T-helper 1 cell treated with Interleukin-12 subunit alpha and Interleukin-12 subunit beta and Interleukin-4 antibody, amounts not matched to agents 30 ng/mL and 1 ng/mL, for 36 hours (primary cell): ENCODE results near the gene C14orf180. TPM values are rescaled to one million over a fixed set of nuclear protein-coding genes. Genes with fewer than 3 reads are reported as not detected.

Source experiments
- intact Hi-C: fragments of 100-400 bp; cut with micrococcal nuclease; formaldehyde crosslinking; loops from one replicate; pipeline ENCODE4 v1.15.1; 2024
- total RNA-seq: library from RNA; stranded (reverse); gene quantifications from 2 replicates; pipeline ENCODE4 v1.2.3, GENCODE V29; 2022

Gene C14orf180
- total RNA-seq, 1 donor from 2014 or later = not detected

DNA sequence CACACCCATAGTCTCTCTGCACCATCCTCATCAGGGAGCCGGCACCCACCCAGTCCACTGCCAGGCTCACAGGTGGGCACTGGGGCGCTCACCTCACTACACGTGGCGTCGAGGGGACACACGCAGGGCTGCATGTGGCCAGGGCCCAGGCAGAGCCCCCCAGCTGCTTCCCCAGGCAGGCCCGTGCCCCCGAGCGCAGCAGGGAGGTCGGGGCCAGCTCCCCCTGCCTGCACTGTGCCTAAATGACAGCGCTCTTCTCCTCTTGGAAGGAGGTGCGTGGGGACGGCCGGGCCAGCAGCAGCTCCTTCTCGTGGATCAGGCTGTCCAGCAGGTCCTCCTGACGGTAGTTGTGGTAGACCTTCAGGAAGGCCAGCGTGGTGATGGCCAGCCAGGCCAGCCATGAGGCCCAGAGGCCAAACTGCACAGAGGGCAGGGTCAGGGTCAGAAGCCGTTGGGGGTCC, 13.7 kb downstream of the C14orf180 start:
- intact Hi-C loops = no loop called here

DNA sequence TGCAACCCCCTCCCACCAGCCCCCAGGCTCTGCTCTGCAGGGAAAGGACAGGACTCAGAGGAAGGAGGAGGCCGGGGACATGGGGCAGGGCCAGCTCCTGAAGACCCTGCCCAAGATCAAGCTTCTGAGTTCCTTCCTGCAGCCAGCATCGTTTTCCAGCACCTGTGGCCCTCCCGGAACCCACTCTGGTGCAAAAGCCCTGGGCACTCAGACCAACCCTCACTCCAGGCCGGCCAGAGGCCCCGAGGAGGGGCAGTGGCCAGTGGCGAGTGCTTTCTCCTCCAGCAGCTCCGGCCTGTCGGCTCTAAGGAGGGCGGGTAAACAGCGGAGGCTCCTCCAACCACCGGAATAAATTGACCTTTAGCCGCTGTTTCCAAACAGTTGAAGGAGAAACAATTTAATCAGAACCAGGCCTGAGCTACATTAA, 14.2 kb downstream of the C14orf180 start:
- intact Hi-C loops = no loop called here

DNA sequence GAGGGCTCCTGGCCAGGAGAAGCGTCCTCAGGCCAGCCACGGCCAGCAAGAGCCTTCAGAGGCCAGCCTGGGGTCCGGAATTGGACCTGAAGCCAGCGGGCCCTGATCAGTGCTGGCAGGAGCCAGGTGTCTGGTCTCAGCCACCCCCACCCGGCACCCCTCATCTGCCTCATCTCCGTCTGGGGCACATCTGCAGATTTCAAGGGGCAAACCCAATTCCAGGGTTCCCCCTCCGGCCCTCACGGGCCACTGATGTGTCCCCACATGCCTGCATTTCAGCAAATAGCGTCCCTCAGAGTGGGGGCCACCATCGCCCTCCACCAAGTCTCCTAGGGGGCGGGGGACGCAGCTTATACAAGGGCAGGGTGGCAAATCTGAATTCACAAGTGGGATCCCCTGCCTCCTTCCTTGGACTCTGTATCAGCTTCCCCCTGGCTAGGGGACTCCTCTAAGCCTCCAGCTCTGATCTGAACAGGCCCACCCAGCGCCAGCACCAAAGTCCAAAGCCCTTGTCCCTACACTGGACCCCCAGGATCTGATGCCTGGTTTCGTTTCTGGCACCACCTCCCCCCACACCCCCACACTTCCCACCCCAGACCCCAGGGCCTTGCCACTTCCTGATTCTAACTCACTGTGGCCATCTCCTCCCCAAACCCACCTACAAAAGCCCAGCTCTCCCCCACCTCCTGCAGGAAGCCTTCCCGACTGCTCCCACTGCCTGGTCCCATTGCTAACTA, 14.9 kb downstream of the C14orf180 start:
- intact Hi-C loops = no loop called here

DNA sequence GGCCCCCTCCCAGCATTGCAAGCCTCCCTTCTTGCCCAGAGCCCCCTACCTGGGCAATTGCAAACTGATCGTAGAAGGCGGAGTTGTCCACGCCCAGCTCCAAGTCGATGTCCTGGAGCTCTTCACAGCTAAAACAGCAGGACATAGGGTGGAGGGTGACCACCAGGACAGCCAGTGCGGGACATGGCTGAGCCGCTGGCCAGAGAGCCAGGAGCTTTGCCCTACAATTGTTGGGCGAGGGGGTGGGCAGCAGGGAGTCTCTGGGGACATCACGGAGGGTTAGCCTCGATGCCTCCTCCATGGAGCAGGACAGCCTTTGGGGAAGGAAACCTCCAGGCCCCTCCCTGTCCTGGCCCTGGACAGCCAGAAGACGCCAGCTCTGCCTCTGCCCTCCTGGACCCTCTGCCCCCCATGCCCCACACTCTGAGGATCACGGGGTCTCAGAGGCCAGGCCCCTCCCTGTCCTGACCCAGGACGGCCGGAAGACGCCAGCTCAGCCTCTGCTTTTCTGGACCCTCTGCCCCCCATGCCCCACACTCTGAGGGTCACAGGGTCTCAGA, 15.6 kb downstream of the C14orf180 start:
- intact Hi-C loops = no loop called here

DNA sequence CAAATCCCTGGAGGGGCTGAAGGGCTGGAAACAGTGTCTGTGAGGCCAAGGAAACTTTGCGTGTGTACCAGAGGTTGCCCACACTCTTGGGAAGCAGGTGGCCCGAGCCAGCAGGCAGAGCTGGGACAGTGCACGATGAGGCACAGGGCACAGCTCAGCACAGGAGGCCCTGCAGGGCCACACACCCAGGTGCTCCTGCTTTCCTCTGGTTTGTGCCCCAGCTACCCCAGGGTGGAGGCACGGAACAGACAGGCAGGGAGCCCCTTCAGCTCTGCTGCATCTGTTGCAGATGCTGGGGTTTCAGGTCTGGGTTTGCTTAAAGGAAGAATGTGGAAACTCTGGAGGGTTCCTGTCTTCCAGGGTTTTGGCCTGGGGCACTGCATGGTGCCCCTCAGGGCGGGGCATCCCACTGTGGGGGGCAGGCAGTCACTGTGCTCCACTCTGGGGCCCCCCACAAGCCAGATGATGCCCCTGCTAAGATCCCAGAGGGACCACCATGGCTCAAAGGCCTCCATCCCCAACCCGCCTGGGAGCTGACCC, 16.4 kb downstream of the C14orf180 start:
- intact Hi-C loops = no loop called here

DNA sequence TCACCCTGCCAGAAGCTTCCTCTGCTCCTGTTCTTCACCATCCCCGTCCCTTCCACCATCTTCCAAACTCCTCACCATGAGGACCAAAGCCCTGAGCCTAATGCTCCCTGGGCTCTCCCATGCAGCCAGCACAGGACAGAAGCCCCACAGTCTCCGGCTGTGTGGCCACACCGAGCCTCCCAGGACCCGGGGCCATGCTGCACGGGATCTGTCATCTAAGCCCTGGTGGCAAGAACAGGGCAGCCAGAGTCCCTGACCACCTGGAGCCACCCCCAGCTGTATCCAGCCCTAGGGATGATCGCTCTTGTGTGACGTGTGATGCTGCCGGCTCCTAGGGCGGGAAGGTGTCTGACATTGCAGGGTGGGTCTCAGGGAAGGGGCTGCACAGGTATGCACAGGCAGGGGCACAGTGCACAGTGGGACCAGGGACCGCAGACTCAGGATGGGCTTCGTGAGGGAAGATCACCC, 16.9 kb downstream of the C14orf180 start:
- intact Hi-C loops = no loop called here

DNA sequence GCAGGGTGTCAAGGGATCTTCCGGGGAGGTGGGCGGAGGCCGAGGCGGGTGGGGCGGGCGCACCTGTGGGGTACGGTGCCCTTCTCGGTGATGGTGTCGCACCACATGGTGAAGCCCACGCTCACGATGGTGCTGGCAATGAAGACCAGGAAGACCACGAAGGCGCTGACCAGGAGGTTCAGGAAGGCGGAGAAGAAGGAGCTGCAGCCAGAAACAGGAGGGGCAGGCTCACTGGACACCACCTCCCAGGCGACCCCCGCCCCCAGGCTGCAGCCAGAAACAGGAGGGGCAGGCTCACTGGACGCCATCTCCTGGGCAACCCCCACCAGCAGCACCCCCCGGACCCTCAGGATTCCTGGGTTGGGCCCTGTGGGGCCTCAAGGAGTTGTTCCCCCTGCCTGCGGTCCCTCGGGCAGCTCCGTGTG, 17.4 kb downstream of the C14orf180 start:
- intact Hi-C loops = no loop called here

DNA sequence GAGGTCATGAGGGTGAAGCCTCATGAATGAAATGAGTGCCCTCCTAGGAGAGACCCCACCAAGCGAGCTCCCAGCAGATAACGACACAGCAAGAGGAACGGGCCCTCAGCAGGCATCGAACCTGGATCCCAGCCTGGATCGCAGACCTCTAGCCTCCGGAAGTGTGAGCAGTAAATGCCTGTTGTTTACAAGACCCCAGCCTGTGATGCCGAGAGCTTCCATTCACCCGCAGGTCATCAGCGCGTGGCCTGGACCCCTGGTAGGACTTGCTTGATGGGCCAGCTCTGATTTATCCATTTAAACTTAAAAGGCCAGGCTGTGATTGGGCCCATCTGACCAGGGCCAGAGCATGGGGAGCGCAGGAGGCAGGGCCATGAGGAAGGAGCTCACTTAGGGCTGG, 18.0 kb downstream of the C14orf180 start:
- intact Hi-C loops = no loop called here

DNA sequence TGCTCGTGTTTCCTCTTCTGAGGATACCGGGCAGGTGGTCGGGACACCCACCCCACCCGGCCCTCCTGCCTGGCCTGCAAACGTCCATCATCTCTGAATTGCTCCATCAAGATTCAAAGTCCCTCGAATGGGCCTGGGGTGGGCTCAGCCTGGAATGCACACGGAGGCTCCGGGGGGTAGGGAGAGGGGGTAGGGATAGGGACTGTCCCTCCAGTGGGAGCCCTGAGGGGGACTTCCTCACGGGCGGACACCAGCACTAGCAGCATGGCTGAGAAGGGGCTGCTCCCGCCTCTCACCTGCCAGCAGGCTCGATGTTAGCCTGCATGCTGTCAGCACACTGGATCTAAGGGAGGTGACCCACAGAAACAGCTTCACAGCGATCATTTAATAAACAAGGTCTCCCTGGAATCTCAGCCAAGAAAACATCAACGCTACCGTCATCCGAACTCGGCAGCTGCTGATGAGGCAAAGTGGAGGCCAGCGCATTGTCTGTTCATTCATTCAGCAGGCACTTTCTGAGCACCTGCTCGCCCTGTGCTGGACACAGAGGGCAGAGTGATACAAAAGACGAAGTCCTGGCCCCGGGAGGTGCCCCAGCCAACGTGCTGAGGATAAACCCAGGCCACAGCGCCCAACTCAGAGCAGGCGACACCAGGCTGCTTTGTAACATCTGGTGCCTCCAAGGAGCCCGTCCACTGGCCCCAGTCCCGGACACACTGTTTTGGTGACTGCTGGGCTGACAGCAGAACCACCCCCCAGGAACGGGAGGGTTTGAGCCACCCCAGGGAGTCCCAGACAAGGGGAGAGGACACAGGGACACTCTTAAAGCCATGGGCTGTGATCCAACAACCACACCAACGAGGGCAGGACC, 18.7 kb downstream of the C14orf180 start:
- intact Hi-C loops = no loop called here

DNA sequence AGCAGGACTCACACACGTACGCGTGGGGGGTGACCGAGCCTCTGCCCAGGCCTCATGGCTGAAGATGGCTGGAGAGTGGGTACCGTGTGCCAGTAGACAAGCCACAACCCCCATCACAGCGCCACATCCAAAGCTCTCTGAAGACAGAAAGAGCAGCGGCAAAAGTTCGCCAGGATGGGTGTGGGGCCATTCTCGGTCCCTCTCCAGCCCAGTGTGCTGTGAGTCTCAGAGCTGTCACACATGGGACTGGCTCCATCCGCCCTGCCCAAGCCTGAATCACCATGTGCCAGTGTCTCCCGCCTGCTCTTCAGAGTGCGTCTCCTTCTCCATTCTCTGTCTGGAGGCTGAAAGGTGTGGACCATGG, 19.3 kb downstream of the C14orf180 start:
- intact Hi-C loops = no loop called here

DNA sequence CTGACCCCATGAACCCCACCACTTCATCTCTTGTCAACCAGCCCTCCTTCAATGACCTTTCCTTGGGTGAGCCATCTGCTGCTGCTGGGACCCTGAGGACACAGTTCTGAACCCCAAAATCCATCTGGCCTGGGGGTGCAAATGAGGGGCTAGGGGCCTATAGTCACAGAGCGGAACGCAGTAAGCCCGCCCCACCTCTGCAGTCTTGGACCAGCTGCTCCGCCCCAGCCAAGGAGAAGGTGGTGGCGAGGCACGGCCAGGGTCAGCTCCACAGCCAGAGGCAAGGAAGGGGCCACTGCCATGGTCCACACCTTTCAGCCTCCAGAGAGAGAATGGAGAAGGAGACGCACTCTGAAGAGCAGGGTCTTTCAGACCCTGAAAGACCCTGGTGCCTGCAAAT, 19.9 kb downstream of the C14orf180 start:
- intact Hi-C loops = no loop called here

DNA sequence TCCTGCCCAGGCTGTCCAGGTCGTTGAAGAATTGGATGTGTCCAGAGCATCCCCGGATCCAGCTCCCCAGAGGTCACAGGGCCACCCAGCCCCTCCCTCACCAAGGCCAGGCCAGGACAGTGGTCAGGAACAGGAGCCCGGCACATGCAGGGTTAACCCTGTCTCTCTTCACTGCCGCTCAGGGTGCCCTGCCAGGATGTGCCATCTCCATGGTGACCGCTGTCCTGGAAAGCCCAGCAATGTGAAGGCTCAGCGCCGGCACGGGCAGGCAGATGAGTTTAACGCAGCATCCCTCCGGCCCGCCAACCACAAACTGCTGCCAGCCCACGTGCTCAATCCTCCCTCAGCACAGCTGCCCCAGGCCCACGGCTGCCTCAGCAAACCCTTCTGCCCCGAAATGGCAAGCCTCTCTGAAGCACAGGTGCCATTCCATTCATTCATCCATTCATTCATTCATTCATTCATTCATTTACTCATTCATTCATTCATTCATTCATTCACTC, 20.6 kb downstream of the C14orf180 start:
- intact Hi-C loops = no loop called here

DNA sequence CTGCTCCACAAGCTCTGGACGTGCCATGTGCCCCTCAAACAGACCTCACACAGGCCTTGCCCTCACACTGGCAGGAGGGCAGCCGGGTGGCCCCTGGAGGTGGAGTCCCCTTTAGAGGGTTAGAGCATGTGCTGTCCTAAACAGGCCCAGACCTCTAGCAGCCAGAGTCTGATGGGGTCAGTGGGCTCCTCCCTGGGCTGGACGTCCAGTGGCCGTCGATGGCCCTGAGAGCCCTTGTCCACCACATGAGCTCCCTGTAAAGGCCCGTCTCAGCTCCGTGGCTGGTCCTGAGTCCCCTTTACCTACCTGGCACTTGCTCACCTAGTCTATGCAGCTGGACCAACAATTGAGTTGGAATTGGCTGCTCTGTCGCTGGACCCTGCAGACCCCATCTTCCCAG, 21.2 kb downstream of the C14orf180 start:
- intact Hi-C loops = no loop called here

DNA sequence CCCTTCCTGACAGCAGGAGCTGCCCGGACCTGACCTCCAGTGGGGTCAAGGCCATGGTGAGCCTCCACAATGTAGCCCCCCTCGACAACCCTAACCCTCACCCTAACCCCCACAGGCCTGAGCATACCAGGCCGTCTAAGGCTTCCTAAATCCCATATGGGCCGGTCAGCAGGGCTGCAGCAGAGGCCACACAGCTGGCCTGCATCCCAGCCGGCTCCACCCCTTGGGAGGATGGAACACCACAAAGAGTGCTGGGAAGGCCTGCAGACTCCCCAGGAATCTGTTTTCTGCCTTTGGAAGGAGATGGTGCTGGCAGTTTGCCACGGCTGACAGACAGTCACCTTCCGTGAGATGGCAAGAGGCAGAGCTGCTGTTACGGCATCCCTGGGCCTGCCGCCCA, 22.2 kb downstream of the C14orf180 start:
- intact Hi-C loops = no loop called here

DNA sequence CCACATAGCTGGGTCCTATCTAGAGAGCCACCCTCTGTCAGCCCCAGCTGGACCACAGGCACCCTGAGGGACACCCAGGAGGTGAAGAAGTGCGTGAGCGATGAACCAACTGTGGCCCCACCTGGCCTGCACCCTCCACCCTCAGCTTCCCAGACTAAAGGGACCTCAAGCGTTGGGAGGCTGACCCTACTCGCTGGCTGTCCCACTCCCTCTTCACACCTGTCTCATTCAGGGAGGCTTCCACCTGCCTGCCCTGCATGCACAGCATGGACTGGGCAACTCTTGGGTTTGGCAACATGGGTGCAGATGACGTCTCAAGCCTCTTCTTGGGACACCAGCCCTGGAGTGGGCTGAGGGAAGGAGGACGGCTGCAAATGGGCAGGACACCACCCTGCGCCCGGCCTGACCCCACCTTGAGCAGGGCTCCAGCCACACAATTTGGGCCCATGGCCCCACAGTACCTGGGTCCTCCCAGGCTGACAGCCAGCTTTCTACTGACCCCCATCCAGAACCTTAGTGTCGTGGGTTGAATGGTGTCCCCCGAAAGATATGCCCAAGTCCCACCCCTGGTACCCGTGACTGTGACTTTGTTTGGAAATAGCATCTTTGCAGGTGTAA, 22.9 kb downstream of the C14orf180 start:
- intact Hi-C loops = no loop called here

DNA sequence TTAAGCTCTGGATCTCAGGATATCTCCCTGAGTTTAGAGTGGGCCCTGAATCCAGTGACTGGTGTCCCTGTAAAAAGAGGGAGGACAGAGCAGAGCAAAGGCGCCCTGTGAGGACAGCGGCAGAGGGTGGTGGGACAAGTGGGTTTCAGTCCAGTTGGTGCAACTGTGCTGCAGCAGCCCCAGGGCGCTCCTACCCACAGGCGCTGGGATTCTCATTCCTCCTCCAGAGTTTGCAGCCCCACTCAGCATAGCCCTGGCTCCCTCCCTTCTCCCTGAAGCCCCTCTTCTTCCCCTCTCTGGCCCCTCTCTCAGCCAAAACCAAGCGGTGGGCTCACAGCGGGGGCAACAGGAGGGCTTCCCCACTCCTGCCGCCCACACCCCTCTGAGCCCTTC, 23.4 kb downstream of the C14orf180 start:
- intact Hi-C loops = no loop called here

DNA sequence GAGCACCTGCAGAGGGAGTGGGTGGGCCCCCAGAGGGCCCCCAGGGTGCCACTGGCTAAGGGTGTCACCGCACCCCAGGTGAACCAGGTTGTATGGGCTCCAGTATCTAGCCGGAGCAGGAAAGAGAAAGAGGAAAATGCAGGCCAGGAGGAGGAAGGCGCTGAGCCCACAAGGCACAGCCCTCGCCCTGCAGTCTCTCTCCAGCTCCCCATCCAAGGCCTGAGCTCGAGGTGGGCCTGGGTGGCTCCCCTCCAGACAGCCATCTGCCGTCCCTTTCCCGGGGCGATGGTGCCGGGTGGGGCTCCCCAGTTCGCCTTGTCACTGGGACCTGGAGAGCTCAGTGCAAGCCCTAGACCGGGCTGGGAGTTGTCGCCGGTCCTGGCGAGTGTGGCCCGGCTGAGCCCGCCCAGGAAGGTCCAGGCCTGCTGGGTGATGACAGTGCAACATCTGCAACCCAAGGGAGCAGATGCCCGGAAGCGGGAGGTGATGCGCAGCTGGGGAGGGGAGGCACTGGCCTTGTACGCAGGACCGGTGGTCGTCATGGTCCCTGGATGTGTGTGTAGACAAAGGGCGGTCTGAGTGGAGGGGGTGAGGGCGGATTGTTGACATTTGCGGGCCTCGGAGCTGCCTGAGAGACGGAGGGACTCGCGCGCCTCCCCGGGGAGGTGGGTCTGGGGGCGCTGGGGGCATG, 24.3 kb downstream of the C14orf180 start:
- intact Hi-C loops = no loop called here

DNA sequence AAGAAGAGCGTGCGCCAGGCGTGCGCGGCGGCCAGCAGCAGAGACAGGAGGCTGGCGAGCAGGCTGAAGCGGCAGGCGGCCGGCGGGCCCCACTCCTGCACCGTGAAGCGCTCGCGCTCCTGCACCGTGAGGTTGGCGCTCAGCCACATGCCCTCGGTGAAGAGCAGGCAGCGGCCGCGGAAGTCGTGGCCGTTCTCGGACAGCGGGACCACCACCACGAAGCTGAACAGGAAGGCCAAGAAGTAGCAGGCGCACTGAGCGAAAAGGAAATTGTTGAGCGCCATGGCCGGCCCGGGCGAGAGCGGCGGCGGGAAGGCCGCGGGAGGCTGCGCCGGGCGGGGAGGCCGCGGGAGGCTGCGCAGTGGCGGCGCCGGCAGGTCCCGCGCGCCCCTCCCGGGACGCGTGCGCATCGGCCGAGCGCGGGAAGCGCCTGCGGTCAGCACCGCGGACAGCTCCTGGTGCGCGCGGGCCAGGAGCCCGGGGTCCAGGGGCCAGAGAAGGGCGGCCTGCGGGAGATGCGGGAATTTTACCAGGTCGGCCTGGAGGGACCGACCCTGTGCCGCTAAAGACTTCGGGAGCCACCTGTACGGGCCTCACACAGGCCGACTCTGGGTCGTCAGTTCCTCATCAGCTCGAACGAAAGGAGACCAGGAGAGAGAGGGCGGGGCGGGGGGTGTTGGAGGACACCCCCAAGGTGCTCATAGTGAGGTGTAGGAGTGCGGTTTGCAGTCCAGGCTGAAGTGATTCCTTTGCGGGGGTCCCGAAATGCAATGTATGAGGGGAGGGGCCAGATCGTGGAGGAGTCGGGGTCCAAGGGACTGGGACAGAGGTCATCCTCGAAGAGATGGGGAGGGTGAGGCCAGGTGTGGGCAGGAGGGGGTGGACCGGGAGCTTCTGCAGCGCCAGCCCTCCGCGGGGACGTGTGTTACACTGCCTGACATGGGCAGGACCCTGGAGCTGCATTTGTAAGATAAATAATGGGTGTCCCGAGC, 25.2 kb downstream of the C14orf180 start, which contains the start of gene TMEM179:
Gene TMEM179, minus strand, starts transcription at position 315 of the 992 bp plus-strand sequence. Its CDS starts 31 bp downstream, at position 284.
- intact Hi-C loops = no loop called here

DNA sequence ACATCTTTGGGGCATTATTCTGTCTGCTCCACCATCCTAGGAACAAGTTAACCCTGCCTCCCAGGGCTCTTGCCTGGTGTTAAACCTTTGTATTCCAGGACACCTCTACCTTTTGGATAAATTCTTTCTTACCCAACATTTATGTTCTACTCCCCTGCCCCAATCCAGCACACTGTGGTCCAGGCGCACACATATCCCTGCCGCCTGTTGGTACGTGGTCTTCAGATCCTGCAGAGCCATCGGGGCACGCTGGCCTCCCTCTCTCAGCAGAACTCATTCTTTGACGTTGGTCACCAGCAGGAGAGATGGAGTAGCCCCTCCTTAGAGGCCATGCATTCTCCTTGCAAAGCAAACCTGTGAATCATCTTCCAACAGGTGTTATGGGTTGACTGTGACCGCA, 30.1 kb downstream of the C14orf180 start:
- intact Hi-C loops = no loop called here
